Right ventricle myocardium inferior (tissue), 1 donor: ENCODE measurements around the gene EYA4. TPM values are rescaled to one million over a fixed set of nuclear protein-coding genes. Genes with fewer than 3 reads are reported as not detected.
"Not testable (repeated sequence)": the region's sequence is repeated elsewhere in the genome, so short reads cannot be mapped to it uniquely, and the experiment has no call there.

Source experiments
- ATAC-seq: fragments of 200-7000 bp; cut with Tn5 transposase; one replicate; pipeline ENCODE4 v1.9.1; 2020; ENCODE audit warnings: mild to moderate bottlenecking, moderate library complexity
- DNase-seq: peaks from one replicate; pipeline ENCODE4 v3.0.0; 2021; ENCODE audit errors: missing footprints
- intact Hi-C: fragments of 100-400 bp; cut with DNase I; formaldehyde crosslinking; loops from one replicate; pipeline ENCODE4 v1.11.0; 2022
- total RNA-seq: library from RNA; stranded (reverse); fragmentation: NEBNext Ultra II Directional; extraction: Animal tissue kit (Norgen Biotek cat#: 25700); gene quantifications from one replicate; pipeline ENCODE4 v1.2.1, GENCODE V29; 2021
- donor health status: DM: no; HTN: yes; CAD: no; lungs with severe emphysema.

The EYA4 gene
- total RNA-seq, 1 donor from 2014 or later, result 19.5 TPM

GRCh38 chr6:133539502-133540259, 298.5 kb downstream of the EYA4 start:
- DNase-seq, result no peak
- intact Hi-C loops, result no loop called here
- no peak for ATAC-seq

- intact Hi-C loops, result no loop called here
- DNase-seq (no peak), ATAC-seq (no peak)
Observed at GRCh38 chr6:133540361-133540760, 299.2 kb downstream of the EYA4 start.

- DNase-seq (no peak), ATAC-seq (no peak)
- intact Hi-C loops, result no loop called here
Observed at GRCh38 chr6:133541040-133541439, 299.9 kb downstream of the EYA4 start.

- intact Hi-C loops, result no loop called here
- ATAC-seq, result no peak
- DNase-seq, result no peak
Observed at GRCh38 chr6:133542056-133542821, 301.1 kb downstream of the EYA4 start.

- intact Hi-C loops, result no loop called here
- ATAC-seq (no peak), DNase-seq (no peak)
Observed at GRCh38 chr6:133544419-133544818, 303.3 kb downstream of the EYA4 start.

- DNase-seq (no peak), ATAC-seq (no peak)
- intact Hi-C loops, result no loop called here
Observed at GRCh38 chr6:133546098-133546497, 304.9 kb downstream of the EYA4 start.

- no peak for ATAC-seq
- DNase-seq, result no peak
- intact Hi-C loops, result no loop called here
Observed at GRCh38 chr6:133547136-133547535, 306.0 kb downstream of the EYA4 start.

- no peak for DNase-seq
- intact Hi-C loops, result no loop called here
- no peak for ATAC-seq
Observed at GRCh38 chr6:133548423-133549159, 307.4 kb downstream of the EYA4 start.

- ATAC-seq (no peak), DNase-seq (no peak)
- intact Hi-C loops, result no loop called here
Observed at GRCh38 chr6:133549371-133549801, 308.2 kb downstream of the EYA4 start.

GRCh38 chr6:133550026-133550425, 308.9 kb downstream of the EYA4 start:
- no peak for ATAC-seq
- no peak for DNase-seq
- intact Hi-C loops, result loop anchor here (5.0 kb wide), 1 partner anchor 308 kb away; the partner anchor contains the start of gene EYA4

- intact Hi-C loops, result loop anchor here (5.0 kb wide), 1 partner anchor 309 kb away; the partner anchor contains the start of gene EYA4
- peak; percentile 21 for ATAC-seq
- DNase-seq, result no peak
Observed at GRCh38 chr6:133551436-133551835, 310.3 kb downstream of the EYA4 start.

- intact Hi-C loops, result loop anchor here (1.0 to 5.0 kb wide), 4 partner anchors 310 to 721 kb away; partner anchors contain the start of gene EYA4
- DNase-seq, result peak; percentile 73
- peak; percentile 79 for ATAC-seq
Observed at GRCh38 chr6:133551847-133552341, 310.7 kb downstream of the EYA4 start.

GRCh38 chr6:133553652-133554051, 312.5 kb downstream of the EYA4 start:
- intact Hi-C loops, result loop anchor here (2.0 to 5.0 kb wide), 3 partner anchors 311 to 723 kb away; partner anchors contain the start of gene EYA4
- DNase-seq (no peak), ATAC-seq (no peak)

- intact Hi-C loops, result loop anchor here (5.0 kb wide), 1 partner anchor 312 kb away; the partner anchor contains the start of gene EYA4
- DNase-seq, ATAC-seq: not testable (repeated sequence)
Observed at GRCh38 chr6:133554121-133554520, 313.0 kb downstream of the EYA4 start.

- ATAC-seq, result no peak
- no peak for DNase-seq
- intact Hi-C loops, result no loop called here
Observed at GRCh38 chr6:133555685-133556084, 314.5 kb downstream of the EYA4 start.

- ATAC-seq (no peak), DNase-seq (no peak)
- intact Hi-C loops, result no loop called here
Observed at GRCh38 chr6:133559926-133560325, 318.8 kb downstream of the EYA4 start.

GRCh38 chr6:133567636-133568035, 326.5 kb downstream of the EYA4 start:
- intact Hi-C loops, result loop anchor here (2.0 to 5.0 kb wide), 3 partner anchors 270 to 529 kb away; no protein-coding TSS in a partner anchor
- ATAC-seq (no peak), DNase-seq (no peak)

GRCh38 chr6:133568970-133569889, 328.1 kb downstream of the EYA4 start:
- intact Hi-C loops, result loop anchor here (2.0 to 5.0 kb wide), 3 partner anchors 268 to 528 kb away; no protein-coding TSS in a partner anchor
- peak; percentile 87 for ATAC-seq
- DNase-seq, result no peak
